H1 (cell line): Measurements from ENCODE around the gene MLEC.

Source experiments
- EZH2 ChIP-seq: fragments of 200-600 bp; sonication (generic); IDR thresholded peaks from 2 replicates; pipeline ENCODE4 v1.7.1; 2012; ENCODE audit warnings: low read depth, mild to moderate bottlenecking, moderate library complexity, low read length, inconsistent platforms; ENCODE audit not compliant: severe bottlenecking
- POLR2AphosphoS5 ChIP-seq: IDR thresholded peaks from 2 replicates; pipeline ENCODE4 v1.6.1; 2011; ENCODE audit warnings: low read depth, low read length
- TF ChIP-seq, protein P1 (sequence below), 3 experiments: IDR thresholded peaks; 1 replicate in 2 of 3; 2 replicates in 1 of 3; pipeline versions ENCODE4 v1.5.1 to v1.6.1; 2011; ENCODE audit warnings: low read length in 3 of 3, mild to moderate bottlenecking in 3 of 3, inconsistent platforms in 2 of 3, low read depth in 1 of 3, moderate library complexity in 1 of 3; ENCODE audit not compliant: insufficient read depth in 1 of 3; ENCODE audit errors: control extremely low read depth in 1 of 3

- TF ChIP-seq, protein P1, sequence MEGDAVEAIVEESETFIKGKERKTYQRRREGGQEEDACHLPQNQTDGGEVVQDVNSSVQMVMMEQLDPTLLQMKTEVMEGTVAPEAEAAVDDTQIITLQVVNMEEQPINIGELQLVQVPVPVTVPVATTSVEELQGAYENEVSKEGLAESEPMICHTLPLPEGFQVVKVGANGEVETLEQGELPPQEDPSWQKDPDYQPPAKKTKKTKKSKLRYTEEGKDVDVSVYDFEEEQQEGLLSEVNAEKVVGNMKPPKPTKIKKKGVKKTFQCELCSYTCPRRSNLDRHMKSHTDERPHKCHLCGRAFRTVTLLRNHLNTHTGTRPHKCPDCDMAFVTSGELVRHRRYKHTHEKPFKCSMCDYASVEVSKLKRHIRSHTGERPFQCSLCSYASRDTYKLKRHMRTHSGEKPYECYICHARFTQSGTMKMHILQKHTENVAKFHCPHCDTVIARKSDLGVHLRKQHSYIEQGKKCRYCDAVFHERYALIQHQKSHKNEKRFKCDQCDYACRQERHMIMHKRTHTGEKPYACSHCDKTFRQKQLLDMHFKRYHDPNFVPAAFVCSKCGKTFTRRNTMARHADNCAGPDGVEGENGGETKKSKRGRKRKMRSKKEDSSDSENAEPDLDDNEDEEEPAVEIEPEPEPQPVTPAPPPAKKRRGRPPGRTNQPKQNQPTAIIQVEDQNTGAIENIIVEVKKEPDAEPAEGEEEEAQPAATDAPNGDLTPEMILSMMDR (IDR thresholded peaks at IDR 0.05; ENCODE audit: control extremely low read depth in 1 of 3, insufficient read depth in 1 of 3, low read depth in 1 of 3, low read length in 3 of 3): no peak
- TF ChIP-seq POLR2AphosphoS5 (no peak), EZH2 (no peak)
These were observed 25.5 kb upstream of the MLEC start for GRCh38 chr12:120661432-120661831.
